ENCODE measurements around the gene FBXW7. TPM values are rescaled to one million over a fixed set of nuclear protein-coding genes. Genes with fewer than 3 reads are reported as not detected.
A peak's percentile ranks its signal among the peaks of the same experiment; 100 is the strongest.

The FBXW7 gene
- total and polyA plus RNA-seq, 8 donors: 10.1 to 30.1 (median 17.6) TPM

GRCh38 chr4:152535360-152535902, 461 bp downstream of the FBXW7 start:
- Histone ChIP-seq H3K27ac (peak overlapping the region; percentile 89 to 96 (median 91)), H3K4me1 (peaks cover 9 to 36% (median 19%) of the 10 kb centered on the region in 3 donors), H3K27me3 (no peaks in the 10 kb centered on the region), H3K4me3 (peak overlapping the region; percentile 87 to 100 (median 99)), H3K9me3 (no peaks in the 10 kb centered on the region), H3K36me3 (no peaks in the 10 kb centered on the region)
- peak in 3 of 6 donors; percentile 42 to 78 (median 45) for DNase-seq
- FAIRE-seq: no peak
- intact Hi-C loops (cut with DNase I): no loop called here
- no peak for TF ChIP-seq CTCF (IDR thresholded peaks at IDR 0.05)
- peak; percentile 22 to 54 (median 34) for ATAC-seq
- 1 to 2% methylated on average over 26 to 60 of the region's 60 CpGs for WGBS, 2 donors

- no peak for TF ChIP-seq CTCF (IDR thresholded peaks at IDR 0.05)
- intact Hi-C loops (cut with DNase I): no loop called here
- H3K36me3 ChIP-seq: no peaks in the 10 kb centered on the region
- ATAC-seq (peak in 3 of 4 donors; percentile 7 to 24 (median 18)), FAIRE-seq (no peak), DNase-seq (peak; percentile 16 to 82 (median 36))
- H3K4me1 ChIP-seq: peaks cover 9 to 36% (median 19%) of the 10 kb centered on the region in 3 donors
- peak overlapping the region; percentile 87 to 100 (median 99) for H3K4me3 ChIP-seq
- 1% methylated on average over 45 of the region's 45 CpGs for WGBS, 2 donors
- no peaks in the 10 kb centered on the region for H3K9me3 ChIP-seq
- no peaks in the 10 kb centered on the region for H3K27me3 ChIP-seq
- H3K27ac ChIP-seq: peak overlapping the region; percentile 89 to 96 (median 91)
Measured at GRCh38 chr4:152534541-152535359, 1.1 kb downstream of the FBXW7 start.

- Histone ChIP-seq H3K36me3 (no peaks in the 10 kb centered on the region), H3K4me1 (peaks cover 9 to 24% (median 11%) of the 10 kb centered on the region in 3 donors), H3K9me3 (no peaks in the 10 kb centered on the region), H3K27me3 (no peaks in the 10 kb centered on the region), H3K4me3 (no peak overlapping the region), H3K27ac (no peak overlapping the region)
- DNase-seq (no peak), ATAC-seq (no peak), FAIRE-seq (no peak)
- intact Hi-C loops (cut with DNase I): no loop called here
- 75 to 78% methylated on average over 3 of the region's 3 CpGs for WGBS, 2 donors
- TF ChIP-seq CTCF (IDR thresholded peaks at IDR 0.05): no peak
Measured at GRCh38 chr4:152531479-152531878, 4.4 kb downstream of the FBXW7 start.

- no peak for FAIRE-seq
- DNase-seq: no peak
- H3K4me3 ChIP-seq: no peak overlapping the region
- no peak for ATAC-seq
- H3K36me3 ChIP-seq: no peaks in the 10 kb centered on the region
- WGBS, 2 donors: 84 to 96% methylated on average over 2 of the region's 2 CpGs
- no peaks in the 10 kb centered on the region for H3K9me3 ChIP-seq
- peaks cover 9 to 24% (median 11%) of the 10 kb centered on the region in 3 donors for H3K4me1 ChIP-seq
- intact Hi-C loops (cut with DNase I): no loop called here
- no peaks in the 10 kb centered on the region for H3K27me3 ChIP-seq
- H3K27ac ChIP-seq: no peak overlapping the region
- TF ChIP-seq CTCF (IDR thresholded peaks at IDR 0.05): no peak
Measured at GRCh38 chr4:152530600-152530999, 5.3 kb downstream of the FBXW7 start.

- DNase-seq: no peak
- peaks cover 9 to 24% (median 11%) of the 10 kb centered on the region in 3 donors for H3K4me1 ChIP-seq
- no peaks in the 10 kb centered on the region for H3K9me3 ChIP-seq
- no peaks in the 10 kb centered on the region for H3K27me3 ChIP-seq
- ATAC-seq: no peak
- TF ChIP-seq CTCF (IDR thresholded peaks at IDR 0.05): no peak
- H3K27ac ChIP-seq: no peak overlapping the region
- no peak overlapping the region for H3K4me3 ChIP-seq
- intact Hi-C loops (cut with DNase I): no loop called here
- H3K36me3 ChIP-seq: no peaks in the 10 kb centered on the region
- no peak for FAIRE-seq
- 90 to 97% methylated on average over 8 of the region's 8 CpGs for WGBS, 2 donors
Measured at GRCh38 chr4:152529880-152530279, 6.0 kb downstream of the FBXW7 start.

All from pancreas (tissue), 10 donors.